ENCODE measurements around the gene CNTNAP2. TPM values are rescaled to one million over a fixed set of nuclear protein-coding genes. Genes with fewer than 3 reads are reported as not detected.

Gene CNTNAP2
- total and polyA plus RNA-seq, 3 experiments from 2014 or later, result not detected

- Histone ChIP-seq H3K36me3 (ENCODE audit: insufficient read depth, low read length) (no peaks in the 10 kb centered on the region), H3K9me3 (ENCODE audit: low read length) (no peaks in the 10 kb centered on the region), H3K27ac (ENCODE audit: low read depth, low read length) (no peak overlapping the region), H3K4me1 (ENCODE audit: insufficient read depth, low read length) (no peaks in the 10 kb centered on the region), H3K27me3 (ENCODE audit: insufficient read depth, low read length, poor library complexity, severe bottlenecking) (no peaks in the 10 kb centered on the region), H3K4me3 (ENCODE audit: low read length) (no peak overlapping the region)
- Mint-ChIP-seq H3K36me3 (no peaks in the 10 kb centered on the region), H3K27me3 (peaks cover 0 to 1% of the 10 kb centered on the region in 2 donors), H3K27ac (no peak overlapping the region), H3K4me1 (no peaks in the 10 kb centered on the region), H3K9me3 (peaks cover 8 to 30% (median 14%) of the 10 kb centered on the region in 5 donors), H3K4me3 (no peak overlapping the region)
- DNase-seq, result no peak
- ChIA-PET CTCF (no interaction called here), POLR2A (no interaction called here)
Measured at GRCh38 chr7:147071536-147071935, 954.9 kb downstream of the CNTNAP2 start.

- Mint-ChIP-seq H3K9me3 (peaks cover 3 to 37% (median 7%) of the 10 kb centered on the region in 5 donors), H3K27ac (no peak overlapping the region), H3K27me3 (peaks cover 0 to 1% of the 10 kb centered on the region in 2 donors), H3K4me1 (no peaks in the 10 kb centered on the region), H3K36me3 (no peaks in the 10 kb centered on the region), H3K4me3 (no peak overlapping the region)
- H3K27ac ChIP-seq (ENCODE audit: low read depth, low read length), result no peak overlapping the region
- H3K27me3 ChIP-seq (ENCODE audit: insufficient read depth, low read length, poor library complexity, severe bottlenecking), result no peaks in the 10 kb centered on the region
- ChIA-PET POLR2A (no interaction called here), CTCF (no interaction called here)
- DNase-seq, result no peak
- H3K4me1 ChIP-seq (ENCODE audit: insufficient read depth, low read length), result no peaks in the 10 kb centered on the region
- no peak overlapping the region for H3K4me3 ChIP-seq (ENCODE audit: low read length)
- H3K36me3 ChIP-seq (ENCODE audit: insufficient read depth, low read length), result no peaks in the 10 kb centered on the region
- no peaks in the 10 kb centered on the region for H3K9me3 ChIP-seq (ENCODE audit: low read length)
Measured at GRCh38 chr7:147078312-147078711, 961.7 kb downstream of the CNTNAP2 start.

- H3K4me1 ChIP-seq (ENCODE audit: insufficient read depth, low read length), result no peaks in the 10 kb centered on the region
- H3K27ac ChIP-seq (ENCODE audit: low read depth, low read length), result no peak overlapping the region
- H3K27me3 Mint-ChIP-seq, result no peaks in the 10 kb centered on the region
- no peak overlapping the region for H3K27ac Mint-ChIP-seq
- POLR2A ChIA-PET, result no interaction called here
- DNase-seq, result no peak
- H3K36me3 Mint-ChIP-seq, result no peaks in the 10 kb centered on the region
- no peaks in the 10 kb centered on the region for H3K36me3 ChIP-seq (ENCODE audit: insufficient read depth, low read length)
- no peaks in the 10 kb centered on the region for H3K9me3 ChIP-seq (ENCODE audit: low read length)
- CTCF ChIA-PET, result no interaction called here
- H3K9me3 Mint-ChIP-seq, result peaks cover 3 to 34% (median 7%) of the 10 kb centered on the region in 5 donors
- H3K4me3 Mint-ChIP-seq, result no peak overlapping the region
- no peaks in the 10 kb centered on the region for H3K4me1 Mint-ChIP-seq
- no peak overlapping the region for H3K4me3 ChIP-seq (ENCODE audit: low read length)
- H3K27me3 ChIP-seq (ENCODE audit: insufficient read depth, low read length, poor library complexity, severe bottlenecking), result no peaks in the 10 kb centered on the region
Measured at GRCh38 chr7:147079083-147079482, 962.5 kb downstream of the CNTNAP2 start.

- Mint-ChIP-seq H3K27me3 (no peaks in the 10 kb centered on the region), H3K9me3 (peaks cover 0 to 30% (median 4%) of the 10 kb centered on the region in 5 donors), H3K4me3 (no peak overlapping the region), H3K4me1 (no peaks in the 10 kb centered on the region), H3K27ac (no peak overlapping the region), H3K36me3 (no peaks in the 10 kb centered on the region)
- DNase-seq, result no peak
- POLR2A ChIA-PET, result no interaction called here
- Histone ChIP-seq H3K4me3 (ENCODE audit: low read length) (no peak overlapping the region), H3K9me3 (ENCODE audit: low read length) (no peaks in the 10 kb centered on the region), H3K36me3 (ENCODE audit: insufficient read depth, low read length) (no peaks in the 10 kb centered on the region), H3K27me3 (ENCODE audit: insufficient read depth, low read length, poor library complexity, severe bottlenecking) (no peaks in the 10 kb centered on the region), H3K4me1 (ENCODE audit: insufficient read depth, low read length) (no peaks in the 10 kb centered on the region), H3K27ac (ENCODE audit: low read depth, low read length) (no peak overlapping the region)
- CTCF ChIA-PET, result interaction anchor here (1.3 kb wide), 1 partner anchor 100 kb away, joined by 3 read pairs; no protein-coding TSS in a partner anchor
Measured at GRCh38 chr7:147079921-147080420, 963.4 kb downstream of the CNTNAP2 start.

GRCh38 chr7:147081117-147081516, 964.5 kb downstream of the CNTNAP2 start:
- H3K27me3 Mint-ChIP-seq, result no peaks in the 10 kb centered on the region

GRCh38 chr7:147089051-147089461, 972.5 kb downstream of the CNTNAP2 start:
- POLR2A ChIA-PET, result no interaction called here
- Histone ChIP-seq H3K4me3 (ENCODE audit: low read length) (no peak overlapping the region), H3K4me1 (ENCODE audit: insufficient read depth, low read length) (no peaks in the 10 kb centered on the region), H3K36me3 (ENCODE audit: insufficient read depth, low read length) (no peaks in the 10 kb centered on the region), H3K27me3 (ENCODE audit: insufficient read depth, low read length, poor library complexity, severe bottlenecking) (no peaks in the 10 kb centered on the region), H3K27ac (ENCODE audit: low read depth, low read length) (no peak overlapping the region), H3K9me3 (ENCODE audit: low read length) (no peaks in the 10 kb centered on the region)
- CTCF ChIA-PET, result no interaction called here
- H3K9me3 Mint-ChIP-seq, result peaks cover 4 to 17% (median 8%) of the 10 kb centered on the region in 5 donors
- H3K27ac Mint-ChIP-seq, result no peak overlapping the region
- H3K27me3 Mint-ChIP-seq, result no peaks in the 10 kb centered on the region
- no peak for DNase-seq
- H3K4me3 Mint-ChIP-seq, result no peak overlapping the region
- H3K4me1 Mint-ChIP-seq, result no peaks in the 10 kb centered on the region
- no peaks in the 10 kb centered on the region for H3K36me3 Mint-ChIP-seq

More at GRCh38 chr7:147081117-147081516, 964.5 kb downstream of the CNTNAP2 start:
- Histone ChIP-seq H3K4me3 (ENCODE audit: low read length) (no peak overlapping the region), H3K4me1 (ENCODE audit: insufficient read depth, low read length) (no peaks in the 10 kb centered on the region), H3K27ac (ENCODE audit: low read depth, low read length) (no peak overlapping the region), H3K9me3 (ENCODE audit: low read length) (no peaks in the 10 kb centered on the region), H3K36me3 (ENCODE audit: insufficient read depth, low read length) (no peaks in the 10 kb centered on the region), H3K27me3 (ENCODE audit: insufficient read depth, low read length, poor library complexity, severe bottlenecking) (no peaks in the 10 kb centered on the region)
- CTCF ChIA-PET, result no interaction called here
- Mint-ChIP-seq H3K4me3 (no peak overlapping the region), H3K36me3 (no peaks in the 10 kb centered on the region), H3K9me3 (peaks cover 0 to 30% (median 4%) of the 10 kb centered on the region in 5 donors), H3K4me1 (no peaks in the 10 kb centered on the region), H3K27ac (no peak overlapping the region)
- no peak for DNase-seq
- POLR2A ChIA-PET, result no interaction called here

GRCh38 chr7:147089608-147090007, 973.0 kb downstream of the CNTNAP2 start:
- H3K27ac Mint-ChIP-seq, result no peak overlapping the region
- H3K36me3 ChIP-seq (ENCODE audit: insufficient read depth, low read length), result no peaks in the 10 kb centered on the region
- H3K27me3 ChIP-seq (ENCODE audit: insufficient read depth, low read length, poor library complexity, severe bottlenecking), result no peaks in the 10 kb centered on the region
- H3K4me1 ChIP-seq (ENCODE audit: insufficient read depth, low read length), result no peaks in the 10 kb centered on the region
- no peak overlapping the region for H3K4me3 Mint-ChIP-seq
- POLR2A ChIA-PET, result no interaction called here
- H3K27me3 Mint-ChIP-seq, result no peaks in the 10 kb centered on the region
- no peaks in the 10 kb centered on the region for H3K36me3 Mint-ChIP-seq
- no peaks in the 10 kb centered on the region for H3K9me3 ChIP-seq (ENCODE audit: low read length)
- CTCF ChIA-PET, result no interaction called here
- peaks cover 4 to 17% (median 8%) of the 10 kb centered on the region in 5 donors for H3K9me3 Mint-ChIP-seq
- no peaks in the 10 kb centered on the region for H3K4me1 Mint-ChIP-seq
- H3K27ac ChIP-seq (ENCODE audit: low read depth, low read length), result no peak overlapping the region
- no peak for DNase-seq
- H3K4me3 ChIP-seq (ENCODE audit: low read length), result no peak overlapping the region

- H3K36me3 ChIP-seq (ENCODE audit: insufficient read depth, low read length), result no peaks in the 10 kb centered on the region
- ChIA-PET CTCF (no interaction called here), POLR2A (no interaction called here)
- no peaks in the 10 kb centered on the region for H3K4me1 ChIP-seq (ENCODE audit: insufficient read depth, low read length)
- H3K36me3 Mint-ChIP-seq, result no peaks in the 10 kb centered on the region
- H3K27me3 Mint-ChIP-seq, result no peaks in the 10 kb centered on the region
- H3K27ac Mint-ChIP-seq, result no peak overlapping the region
- peaks cover 8 to 19% (median 12%) of the 10 kb centered on the region in 5 donors for H3K9me3 Mint-ChIP-seq
- H3K27ac ChIP-seq (ENCODE audit: low read depth, low read length), result no peak overlapping the region
- no peak for DNase-seq
- H3K4me3 Mint-ChIP-seq, result no peak overlapping the region
- H3K4me3 ChIP-seq (ENCODE audit: low read length), result no peak overlapping the region
- H3K4me1 Mint-ChIP-seq, result no peaks in the 10 kb centered on the region
- H3K9me3 ChIP-seq (ENCODE audit: low read length), result no peaks in the 10 kb centered on the region
- no peaks in the 10 kb centered on the region for H3K27me3 ChIP-seq (ENCODE audit: insufficient read depth, low read length, poor library complexity, severe bottlenecking)
Measured at GRCh38 chr7:147096629-147097028, 980.0 kb downstream of the CNTNAP2 start.

- POLR2A ChIA-PET, result no interaction called here
- CTCF ChIA-PET, result no interaction called here
- H3K36me3 Mint-ChIP-seq, result no peaks in the 10 kb centered on the region
- no peak overlapping the region for H3K27ac ChIP-seq (ENCODE audit: low read depth, low read length)
- no peaks in the 10 kb centered on the region for H3K27me3 Mint-ChIP-seq
- no peak overlapping the region for H3K4me3 ChIP-seq (ENCODE audit: low read length)
- no peak for DNase-seq
- no peaks in the 10 kb centered on the region for H3K9me3 ChIP-seq (ENCODE audit: low read length)
- no peak overlapping the region for H3K4me3 Mint-ChIP-seq
- no peaks in the 10 kb centered on the region for H3K4me1 ChIP-seq (ENCODE audit: insufficient read depth, low read length)
- H3K36me3 ChIP-seq (ENCODE audit: insufficient read depth, low read length), result no peaks in the 10 kb centered on the region
- H3K4me1 Mint-ChIP-seq, result no peaks in the 10 kb centered on the region
- H3K9me3 Mint-ChIP-seq, result peaks cover 4 to 16% (median 14%) of the 10 kb centered on the region in 5 donors
- H3K27me3 ChIP-seq (ENCODE audit: insufficient read depth, low read length, poor library complexity, severe bottlenecking), result no peaks in the 10 kb centered on the region
- H3K27ac Mint-ChIP-seq, result no peak overlapping the region
Measured at GRCh38 chr7:147103224-147103623, 986.6 kb downstream of the CNTNAP2 start.

All from CD8-positive, alpha-beta memory T cell (primary cell).